HEK293T (cell line): ENCODE results near the gene GPBP1.

Experiments used
- ARNT ChIP-seq: fragments of 450-650 bp; IDR thresholded peaks from 2 replicates; pipeline ENCODE4 v1.6.1; 2017; ENCODE audit warnings: mild to moderate bottlenecking
- SP1 ChIP-seq: fragments of 450-650 bp; IDR thresholded peaks from 2 replicates; pipeline ENCODE4 v1.6.1; 2017

DNA sequence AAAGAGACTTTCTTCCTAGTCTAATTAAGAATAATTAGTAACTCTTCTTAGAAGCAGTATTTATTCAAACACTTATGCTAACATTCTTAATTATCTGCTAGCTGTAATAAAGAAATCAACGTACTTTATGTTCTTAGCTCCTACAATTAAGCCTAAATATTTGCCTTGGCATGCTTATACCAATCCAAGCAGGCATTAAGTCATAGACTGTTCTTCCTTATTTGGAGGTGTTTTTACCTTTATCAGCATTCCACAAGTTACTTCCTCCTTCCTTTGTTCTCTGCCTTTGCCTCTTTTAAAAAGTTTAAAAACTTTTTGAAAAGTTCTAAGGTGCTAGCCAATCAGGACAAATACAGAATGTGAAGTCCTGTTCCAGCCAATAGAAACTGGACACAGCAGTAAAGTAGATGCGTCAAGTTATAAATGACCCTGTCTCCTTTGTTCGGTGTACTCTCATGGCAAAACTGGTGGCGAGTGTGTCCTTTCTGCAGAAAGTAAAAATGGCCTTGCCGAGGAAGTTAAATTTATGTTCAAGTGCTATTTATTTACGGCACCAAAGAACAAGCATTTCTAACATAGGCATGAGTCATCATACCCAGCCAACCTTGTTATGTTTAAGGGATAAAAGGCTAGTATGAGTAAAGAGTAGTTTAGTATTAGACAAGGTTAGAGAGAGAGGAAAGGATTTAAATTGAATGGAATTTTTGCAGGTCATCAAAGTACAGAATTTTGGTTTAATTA lies 58.6 kb downstream of the GPBP1 start:
- no peak for TF ChIP-seq SP1
- no peak for TF ChIP-seq ARNT
